ENCODE data around the gene APOC4.
"Not testable (repeated sequence)": the region's sequence is repeated elsewhere in the genome, so short reads cannot be mapped to it uniquely, and the experiment has no call there.

Gene APOC4

DNA sequence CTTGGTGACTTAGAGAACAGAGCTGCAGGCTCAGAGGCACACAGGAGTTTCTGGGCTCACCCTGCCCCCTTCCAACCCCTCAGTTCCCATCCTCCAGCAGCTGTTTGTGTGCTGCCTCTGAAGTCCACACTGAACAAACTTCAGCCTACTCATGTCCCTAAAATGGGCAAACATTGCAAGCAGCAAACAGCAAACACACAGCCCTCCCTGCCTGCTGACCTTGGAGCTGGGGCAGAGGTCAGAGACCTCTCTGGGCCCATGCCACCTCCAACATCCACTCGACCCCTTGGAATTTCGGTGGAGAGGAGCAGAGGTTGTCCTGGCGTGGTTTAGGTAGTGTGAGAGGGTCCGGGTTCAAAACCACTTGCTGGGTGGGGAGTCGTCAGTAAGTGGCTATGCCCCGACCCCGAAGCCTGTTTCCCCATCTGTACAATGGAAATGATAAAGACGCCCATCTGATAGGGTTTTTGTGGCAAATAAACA is 17.8 kb upstream of the APOC4 start:
- no peak for DNase-seq

DNA sequence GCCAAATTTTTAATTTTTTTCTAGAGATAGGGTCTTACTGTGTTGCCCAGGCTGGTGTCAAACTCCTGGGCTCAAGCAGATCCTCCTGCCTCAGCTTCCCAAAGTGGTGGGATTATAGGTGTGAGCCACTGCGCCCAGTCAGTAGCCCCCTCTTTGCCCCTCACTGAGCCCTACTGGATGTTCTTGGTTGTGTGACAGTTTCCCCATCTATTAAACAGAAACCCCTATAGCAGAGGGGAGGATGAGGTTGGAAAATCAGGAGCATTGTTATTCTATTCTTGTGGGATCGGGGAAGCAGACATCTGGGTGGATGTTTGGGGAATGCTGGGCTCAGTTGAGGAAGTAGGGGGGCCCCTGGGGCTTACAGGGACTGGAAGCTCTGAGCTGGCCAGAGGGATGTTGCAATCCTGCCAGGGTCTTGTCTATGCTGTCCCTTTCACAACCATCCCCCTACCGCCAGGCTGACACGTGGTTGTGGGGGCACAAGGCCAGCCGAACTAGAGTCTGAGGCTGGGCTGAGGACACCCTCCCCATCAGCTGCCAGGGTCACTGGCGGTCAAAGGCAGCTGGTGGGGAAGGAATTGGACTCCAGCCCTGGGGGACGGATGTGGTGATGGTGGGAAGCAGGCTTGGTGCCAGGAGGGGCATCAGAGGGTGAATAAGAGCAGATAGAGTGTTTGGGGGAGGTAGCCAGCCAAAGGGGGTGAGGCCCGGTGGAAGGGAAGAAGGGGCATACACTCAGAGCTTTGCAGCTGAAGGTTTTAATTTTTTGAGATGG is 16.7 kb upstream of the APOC4 start:
- no peak for DNase-seq

GRCh38 chr19:44926245-44927077 is 15.6 kb upstream of the APOC4 start:
- not testable (repeated sequence) for DNase-seq

GRCh38 chr19:44927746-44928145 is 14.3 kb upstream of the APOC4 start:
- no peak for DNase-seq

DNA sequence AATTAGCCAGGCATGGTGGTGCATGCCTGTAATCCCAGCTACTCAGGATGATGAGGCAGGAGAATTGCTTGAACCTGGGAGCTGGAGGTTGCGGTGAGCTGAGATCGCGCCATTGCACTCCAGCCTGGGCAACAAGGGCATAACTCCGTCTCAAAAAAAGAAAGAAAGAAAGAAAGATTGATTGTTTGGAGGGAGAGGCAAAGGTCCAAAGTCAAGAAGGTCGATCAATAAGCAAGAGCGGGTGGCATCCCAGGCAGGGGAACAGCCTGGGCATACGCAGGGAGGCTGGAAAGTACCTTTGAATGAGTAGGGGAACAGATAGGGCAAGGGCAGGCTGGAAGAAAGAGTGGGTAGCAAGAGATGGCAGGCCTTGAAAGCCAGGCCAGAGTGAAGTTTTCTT is 11.9 kb upstream of the APOC4 start:
- no peak for DNase-seq

DNA sequence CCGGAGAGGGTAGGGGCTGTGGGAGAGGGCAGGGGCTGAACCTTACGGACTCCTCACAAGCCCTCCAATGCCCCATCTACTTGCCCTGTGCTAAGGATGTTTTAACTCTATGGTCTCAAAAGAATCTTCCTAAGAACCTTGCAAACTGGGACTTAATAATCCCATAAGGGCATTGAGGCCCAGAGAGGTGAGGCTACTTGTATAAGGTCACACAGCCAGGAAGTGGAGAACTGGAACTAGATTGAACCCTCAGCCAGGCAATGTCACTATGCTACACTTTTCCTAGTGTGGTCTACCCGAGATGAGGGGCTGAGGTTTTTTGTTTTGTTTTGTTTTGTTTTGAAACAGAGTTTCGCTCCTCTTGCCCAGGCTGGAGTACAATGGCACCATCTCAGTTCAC is 10.5 kb upstream of the APOC4 start:
- no peak for DNase-seq

DNA sequence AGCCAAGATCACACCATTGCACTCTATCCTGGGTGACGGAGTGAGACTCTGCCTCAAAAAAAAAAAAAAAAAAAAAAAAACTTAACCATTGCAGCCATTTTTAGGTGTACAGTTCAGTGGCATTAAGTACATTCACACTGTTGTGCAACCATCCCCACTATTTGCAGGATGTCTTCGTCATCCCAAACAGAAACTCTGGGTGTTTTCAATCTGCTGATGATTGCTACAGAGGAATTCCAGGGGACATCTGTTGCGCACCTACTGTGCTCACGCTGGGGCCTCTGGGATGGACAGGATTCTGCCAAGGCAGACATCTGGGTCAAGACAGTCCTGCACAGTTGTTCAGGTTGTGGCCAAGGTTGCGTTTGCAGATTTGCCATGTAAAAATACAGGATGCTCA is 2.4 kb upstream of the APOC4 start:
- DNase-seq: no peak

- peak; percentile 58 to 65 for DNase-seq
Observed at GRCh38 chr19:44943801-44944249, 1.8 kb downstream of the APOC4 start.

DNA sequence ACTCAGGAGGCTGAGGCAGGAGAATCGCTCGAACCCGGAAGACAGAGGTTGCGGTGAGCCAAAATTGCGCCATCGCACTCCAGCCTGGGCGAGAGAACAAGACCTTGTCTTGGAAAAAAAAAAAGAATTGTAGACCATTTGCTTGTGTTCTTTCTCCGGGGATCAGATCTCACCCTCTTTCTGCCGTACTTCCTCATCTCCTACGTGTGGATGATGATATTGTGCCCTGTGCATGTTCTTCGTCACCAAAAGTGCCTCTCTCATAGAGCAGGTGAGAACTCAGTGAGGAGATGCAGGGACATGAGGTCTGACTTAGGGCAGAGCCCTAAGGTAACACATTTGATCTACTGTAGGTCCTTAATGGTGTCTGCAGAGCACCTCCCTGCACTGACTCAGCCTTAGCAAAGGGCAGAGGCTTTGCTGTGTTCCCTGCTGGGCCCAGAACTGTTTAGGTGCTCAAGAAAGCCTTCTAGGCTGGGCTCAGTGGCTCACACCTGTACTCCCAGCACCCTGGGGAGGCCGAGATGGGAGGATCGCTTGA is 5.1 kb downstream of the APOC4 start:
- DNase-seq: peak; percentile 33 to 45

GRCh38 chr19:44948237-44948636 is 6.2 kb downstream of the APOC4 start:
- no peak for DNase-seq

DNA sequence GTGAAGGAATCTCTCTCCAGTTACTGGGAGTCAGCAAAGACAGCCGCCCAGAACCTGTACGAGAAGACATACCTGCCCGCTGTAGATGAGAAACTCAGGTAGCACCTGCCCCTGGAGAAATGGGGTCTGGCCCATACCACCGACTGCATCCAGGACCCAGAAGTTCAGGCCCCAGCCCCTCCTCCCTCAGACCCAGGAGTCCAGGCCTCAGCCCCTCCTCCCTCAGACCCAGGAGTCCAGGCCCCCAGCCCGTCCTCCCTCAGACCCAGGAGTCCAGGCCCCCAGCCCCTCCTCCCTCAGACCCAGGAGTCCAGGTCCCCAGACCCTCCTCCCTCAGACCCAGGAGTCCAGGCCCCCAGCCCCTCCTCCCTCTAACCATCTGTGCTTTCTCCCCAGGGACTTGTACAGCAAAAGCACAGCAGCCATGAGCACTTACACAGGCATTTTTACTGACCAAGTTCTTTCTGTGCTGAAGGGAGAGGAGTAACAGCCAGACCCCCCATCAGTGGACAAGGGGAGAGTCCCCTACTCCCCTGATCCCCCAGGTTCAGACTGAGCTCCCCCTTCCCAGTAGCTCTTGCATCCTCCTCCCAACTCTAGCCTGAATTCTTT is 6.8 kb downstream of the APOC4 start:
- no peak for DNase-seq

GRCh38 chr19:44949550-44949949 is 7.5 kb downstream of the APOC4 start:
- DNase-seq: no peak

DNA sequence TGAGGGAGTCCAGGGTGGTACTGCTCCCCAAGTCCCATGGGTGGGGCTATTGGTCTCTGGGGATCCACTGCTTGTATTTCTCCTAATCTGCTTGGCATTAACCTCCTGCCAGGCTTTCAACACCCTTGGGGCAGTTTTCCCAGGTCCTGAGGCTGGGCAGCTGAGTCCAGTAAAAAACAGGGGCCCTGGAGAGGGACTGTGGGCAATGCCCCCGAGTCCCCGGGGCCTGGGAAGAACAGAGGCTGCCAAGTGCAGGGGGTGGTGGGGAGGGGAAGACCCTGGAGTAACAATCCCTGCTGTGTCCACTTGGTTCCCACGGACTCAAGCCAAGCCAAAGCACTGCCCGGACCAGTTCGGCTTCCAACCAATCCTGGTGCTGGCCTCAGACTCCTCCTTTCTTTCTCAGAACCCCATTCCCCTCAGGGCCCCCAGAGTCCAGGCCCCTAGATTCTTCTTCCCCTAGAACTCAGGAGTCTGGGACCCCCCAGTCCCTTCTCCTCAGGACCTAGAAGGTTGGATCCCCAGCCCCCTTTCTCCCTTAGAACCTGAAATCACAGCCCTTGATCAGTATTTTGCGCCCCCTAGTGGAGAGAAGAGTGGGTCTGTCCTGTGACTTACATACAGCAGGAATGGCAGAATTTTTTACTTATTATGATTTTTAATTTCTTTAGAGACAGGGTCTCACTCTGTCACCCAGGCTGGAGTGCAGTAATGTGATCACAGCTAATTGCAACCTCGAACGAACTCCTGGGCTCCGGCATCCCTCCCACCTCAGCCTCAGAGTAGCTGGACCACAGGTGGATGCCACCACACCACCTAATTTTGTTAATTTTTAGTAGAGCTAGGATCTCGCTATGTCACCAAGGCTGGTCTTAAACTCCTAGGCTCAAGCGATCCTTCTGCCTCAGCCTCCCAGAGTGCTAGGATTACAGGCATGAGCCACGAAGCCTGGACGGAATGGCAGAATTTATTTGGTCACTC is 9.4 kb downstream of the APOC4 start:
- DNase-seq: peak; percentile 76 to 79

- DNase-seq: no peak
Observed at GRCh38 chr19:44954278-44954648, 12.2 kb downstream of the APOC4 start.

DNA sequence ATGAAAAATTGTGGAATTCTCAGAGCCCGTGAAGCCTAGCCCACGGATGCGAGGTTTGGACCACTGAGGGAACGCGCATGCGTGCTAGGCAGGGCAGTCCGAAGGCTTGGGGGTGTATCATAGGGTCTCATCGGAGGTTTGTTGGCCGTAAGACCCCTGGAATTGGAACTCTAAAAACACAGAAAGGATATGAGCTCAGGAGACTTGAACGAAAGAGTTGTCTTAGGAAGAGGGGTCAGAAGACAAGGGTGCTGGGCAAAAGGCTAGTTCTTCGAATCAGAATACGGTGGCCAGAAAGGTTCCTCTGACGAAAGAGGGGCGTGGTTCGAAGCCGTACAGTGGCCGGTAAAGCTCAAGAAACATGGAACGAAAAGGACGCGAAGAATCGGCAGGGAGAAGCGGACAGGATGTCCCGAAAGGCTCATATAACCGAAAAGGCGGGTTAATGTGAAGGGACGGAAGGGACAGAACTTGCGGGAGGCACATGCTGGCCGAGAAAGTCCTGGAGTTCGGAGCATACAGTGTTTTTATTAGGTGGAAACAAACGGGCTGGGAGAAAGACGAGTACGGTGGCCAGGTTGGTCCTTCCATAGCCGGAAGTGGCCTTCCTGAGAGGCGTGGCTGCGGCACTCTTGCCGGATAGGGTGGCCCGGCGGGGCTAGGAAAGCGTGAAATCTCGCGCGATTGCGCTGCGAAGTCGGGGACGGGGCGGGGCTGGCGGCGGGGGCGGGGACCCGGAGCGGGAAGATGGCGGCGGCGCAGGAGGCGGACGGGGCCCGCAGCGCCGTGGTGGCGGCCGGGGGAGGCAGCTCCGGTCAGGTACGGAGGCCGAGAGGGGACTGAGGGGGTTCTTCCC is 12.8 kb downstream of the APOC4 start, which contains the start of gene CLPTM1:
Gene CLPTM1, plus strand, starts transcription at position 732 of the 856 bp plus-strand sequence. Its CDS starts 16 bp downstream, at position 748.
- peak; percentile 95 to 96 for DNase-seq

GRCh38 chr19:44955505-44956439 is 13.7 kb downstream of the APOC4 start:
- peak in 1 of 2 experiments; percentile 15 for DNase-seq

GRCh38 chr19:44957526-44957925 is 15.5 kb downstream of the APOC4 start:
- no peak for DNase-seq

- no peak for DNase-seq
Observed at GRCh38 chr19:44958090-44958489, 16.1 kb downstream of the APOC4 start.

DNA sequence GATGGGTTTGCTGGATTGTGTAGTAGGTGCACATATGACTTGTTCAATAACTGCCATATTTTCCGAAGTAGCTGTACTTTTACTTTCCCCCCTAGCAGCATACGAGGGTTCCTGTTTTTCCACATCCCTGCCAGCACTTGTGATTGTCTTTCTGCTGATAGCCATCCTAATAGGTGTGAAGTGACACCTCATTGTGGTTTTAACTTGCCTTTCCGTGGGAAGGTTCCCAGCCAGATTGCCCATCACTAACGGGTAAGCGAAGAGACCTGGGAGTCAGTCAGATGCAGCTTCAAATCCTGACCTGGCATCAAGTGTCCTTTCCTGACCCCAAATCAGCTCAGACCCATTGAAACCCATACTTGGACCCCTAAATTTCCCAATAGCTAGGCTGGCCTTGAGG is 17.7 kb downstream of the APOC4 start:
- DNase-seq: no peak

Data from Kasumi-1 (cell line).